Prostate gland (tissue), 2 donors: Measurements from ENCODE around the gene GALNT2.

Experiments used
- POLR2AphosphoS5 ChIP-seq: sonication (generic); formaldehyde crosslinking; IDR thresholded peaks from one replicate; pipeline ENCODE4 v1.6.1; 2017; ENCODE audit warnings: antibody characterized with exemption
- TF ChIP-seq, protein P1 (sequence below), 4 experiments: fragments of 200-600 bp in 2 of 4; fragments of 450-650 bp in 2 of 4; sonication (generic) in 2 of 4; IDR thresholded peaks; 1 replicate in 3 of 4; 2 replicates in 1 of 4; pipeline ENCODE4 v1.5.1; 2016 to 2019; ENCODE audit warnings: antibody characterized with exemption in 4 of 4, mild to moderate bottlenecking in 2 of 4, moderate library complexity in 2 of 4

DNA sequence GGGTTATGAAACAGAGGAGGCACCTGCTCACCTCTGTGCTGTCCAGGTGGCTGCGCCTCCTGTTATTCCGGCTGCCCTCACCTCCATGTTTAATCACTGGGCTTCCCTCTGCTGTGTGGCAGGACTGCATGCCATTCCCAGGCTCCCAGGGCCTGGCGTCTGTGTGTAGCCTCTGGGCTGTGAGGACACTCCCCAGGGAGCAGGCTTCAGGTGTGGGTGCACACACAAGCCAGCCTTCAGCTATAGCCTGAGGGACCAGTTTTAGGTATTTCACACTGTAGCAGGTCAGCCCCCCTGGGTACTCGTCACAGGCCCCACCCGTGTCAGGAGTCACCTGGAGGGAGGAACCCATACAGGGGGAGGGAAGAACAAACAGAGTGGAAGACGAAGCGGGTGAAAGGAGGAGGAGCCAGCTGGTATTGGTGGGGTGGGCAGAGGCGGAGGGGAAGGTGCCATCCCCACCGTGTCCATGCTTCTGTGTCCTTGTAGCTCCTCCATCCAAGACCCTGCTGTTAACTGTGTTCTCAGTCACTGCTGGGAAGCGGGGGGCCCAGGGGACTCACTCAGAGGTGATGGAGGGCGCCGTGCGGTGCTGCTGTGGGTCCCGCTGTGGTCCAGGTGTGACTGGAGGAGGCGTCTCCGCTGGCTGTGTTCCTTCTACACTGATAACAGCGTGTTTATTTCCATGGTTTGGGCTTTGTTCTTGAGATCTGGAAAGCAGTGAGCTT, 200.5 kb downstream of the GALNT2 start:
- no peak for TF ChIP-seq POLR2AphosphoS5
- TF ChIP-seq, protein P1, sequence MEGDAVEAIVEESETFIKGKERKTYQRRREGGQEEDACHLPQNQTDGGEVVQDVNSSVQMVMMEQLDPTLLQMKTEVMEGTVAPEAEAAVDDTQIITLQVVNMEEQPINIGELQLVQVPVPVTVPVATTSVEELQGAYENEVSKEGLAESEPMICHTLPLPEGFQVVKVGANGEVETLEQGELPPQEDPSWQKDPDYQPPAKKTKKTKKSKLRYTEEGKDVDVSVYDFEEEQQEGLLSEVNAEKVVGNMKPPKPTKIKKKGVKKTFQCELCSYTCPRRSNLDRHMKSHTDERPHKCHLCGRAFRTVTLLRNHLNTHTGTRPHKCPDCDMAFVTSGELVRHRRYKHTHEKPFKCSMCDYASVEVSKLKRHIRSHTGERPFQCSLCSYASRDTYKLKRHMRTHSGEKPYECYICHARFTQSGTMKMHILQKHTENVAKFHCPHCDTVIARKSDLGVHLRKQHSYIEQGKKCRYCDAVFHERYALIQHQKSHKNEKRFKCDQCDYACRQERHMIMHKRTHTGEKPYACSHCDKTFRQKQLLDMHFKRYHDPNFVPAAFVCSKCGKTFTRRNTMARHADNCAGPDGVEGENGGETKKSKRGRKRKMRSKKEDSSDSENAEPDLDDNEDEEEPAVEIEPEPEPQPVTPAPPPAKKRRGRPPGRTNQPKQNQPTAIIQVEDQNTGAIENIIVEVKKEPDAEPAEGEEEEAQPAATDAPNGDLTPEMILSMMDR (IDR thresholded peaks at IDR 0.05): no peak
